ENCODE results near the gene ITM2C.
A peak's percentile ranks its signal among the peaks of the same experiment; 100 is the strongest.

ITM2C gene

GRCh38 chr2:230915319-230915718 is 50.6 kb downstream of the ITM2C start:
- no peak overlapping the region for H3K27ac Mint-ChIP-seq
- DNase-seq (no peak), ATAC-seq (replicated peaks) (no peak)
- H3K27me3 Mint-ChIP-seq = peaks cover 50 to 82% of the 10 kb centered on the region in 2 donors
- H3K36me3 Mint-ChIP-seq (ENCODE audit: insufficient read depth) = peaks cover 5% of the 10 kb centered on the region
- H3K4me3 Mint-ChIP-seq = no peak overlapping the region
- peaks cover 7 to 8% of the 10 kb centered on the region in 2 donors for H3K4me1 Mint-ChIP-seq (ENCODE audit: low read depth in 2 of 2)
- no peaks in the 10 kb centered on the region for H3K9me3 Mint-ChIP-seq

GRCh38 chr2:230916218-230916617 is 51.5 kb downstream of the ITM2C start:
- no peak for ATAC-seq (replicated peaks)
- Mint-ChIP-seq H3K4me1 (ENCODE audit: low read depth in 2 of 2) (peaks cover 6 to 10% of the 10 kb centered on the region in 2 donors), H3K27me3 (peaks cover 51 to 79% of the 10 kb centered on the region in 2 donors), H3K27ac (peak overlapping the region in 1 of 2 donors; percentile 41), H3K36me3 (ENCODE audit: insufficient read depth) (peaks cover 4% of the 10 kb centered on the region), H3K4me3 (peak overlapping the region in 1 of 2 donors; percentile 25), H3K9me3 (no peaks in the 10 kb centered on the region)
- no peak for DNase-seq

GRCh38 chr2:230919240-230919639 is 54.5 kb downstream of the ITM2C start:
- Mint-ChIP-seq H3K36me3 (ENCODE audit: insufficient read depth) (peaks cover 9% of the 10 kb centered on the region), H3K27ac (no peak overlapping the region), H3K4me1 (ENCODE audit: low read depth in 2 of 2) (peaks cover 11 to 17% of the 10 kb centered on the region in 2 donors), H3K27me3 (peaks cover 55 to 86% of the 10 kb centered on the region in 2 donors), H3K9me3 (no peaks in the 10 kb centered on the region), H3K4me3 (peak overlapping the region in 1 of 2 donors; percentile 29)
- no peak for ATAC-seq (replicated peaks)
- DNase-seq = no peak

GRCh38 chr2:230919681-230920080 is 54.9 kb downstream of the ITM2C start:
- Mint-ChIP-seq H3K4me1 (ENCODE audit: low read depth in 2 of 2) (peaks cover 14 to 21% of the 10 kb centered on the region in 2 donors), H3K27ac (no peak overlapping the region), H3K27me3 (peaks cover 50 to 86% of the 10 kb centered on the region in 2 donors), H3K36me3 (ENCODE audit: insufficient read depth) (peaks cover 9% of the 10 kb centered on the region), H3K9me3 (no peaks in the 10 kb centered on the region), H3K4me3 (no peak overlapping the region)
- ATAC-seq (replicated peaks) = no peak
- DNase-seq = no peak

- Mint-ChIP-seq H3K4me3 (peak overlapping the region in 1 of 2 donors; percentile 74), H3K27ac (no peak overlapping the region), H3K27me3 (peaks cover 45 to 86% of the 10 kb centered on the region in 2 donors), H3K9me3 (no peaks in the 10 kb centered on the region), H3K36me3 (ENCODE audit: insufficient read depth) (peaks cover 9% of the 10 kb centered on the region), H3K4me1 (ENCODE audit: low read depth in 2 of 2) (peaks cover 16 to 24% of the 10 kb centered on the region in 2 donors)
- ATAC-seq (replicated peaks) (no peak), DNase-seq (no peak)
These were observed 55.4 kb downstream of the ITM2C start for GRCh38 chr2:230920167-230920566.

GRCh38 chr2:230921806-230922595 is 57.3 kb downstream of the ITM2C start:
- Mint-ChIP-seq H3K27me3 (peaks cover 27 to 69% of the 10 kb centered on the region in 2 donors), H3K4me3 (peak overlapping the region; percentile 33 to 74), H3K4me1 (ENCODE audit: low read depth in 2 of 2) (peaks cover 16 to 27% of the 10 kb centered on the region in 2 donors), H3K36me3 (ENCODE audit: insufficient read depth) (peaks cover 5% of the 10 kb centered on the region), H3K27ac (peak overlapping the region in 1 of 2 donors; percentile 64), H3K9me3 (no peaks in the 10 kb centered on the region)
- DNase-seq = no peak
- ATAC-seq (replicated peaks) = no peak

- no peaks in the 10 kb centered on the region for H3K9me3 Mint-ChIP-seq
- ATAC-seq (replicated peaks) (no peak), DNase-seq (no peak)
- H3K4me3 Mint-ChIP-seq = peak overlapping the region; percentile 62 to 88
- H3K27me3 Mint-ChIP-seq = peaks cover 22 to 58% of the 10 kb centered on the region in 2 donors
- no peak overlapping the region for H3K27ac Mint-ChIP-seq
- peaks cover 16 to 31% of the 10 kb centered on the region in 2 donors for H3K4me1 Mint-ChIP-seq (ENCODE audit: low read depth in 2 of 2)
- H3K36me3 Mint-ChIP-seq (ENCODE audit: insufficient read depth) = peaks cover 5% of the 10 kb centered on the region
These were observed 58.4 kb downstream of the ITM2C start for GRCh38 chr2:230922951-230923717.

GRCh38 chr2:230924092-230924469 is 59.3 kb downstream of the ITM2C start:
- H3K9me3 Mint-ChIP-seq = no peaks in the 10 kb centered on the region
- peak overlapping the region; percentile 75 to 89 for H3K27ac Mint-ChIP-seq
- ATAC-seq (replicated peaks) (peak; percentile 7), DNase-seq (no peak)
- peak overlapping the region; percentile 88 to 89 for H3K4me3 Mint-ChIP-seq
- peaks cover 7% of the 10 kb centered on the region for H3K36me3 Mint-ChIP-seq (ENCODE audit: insufficient read depth)
- H3K4me1 Mint-ChIP-seq (ENCODE audit: low read depth in 2 of 2) = peaks cover 16 to 31% of the 10 kb centered on the region in 2 donors
- H3K27me3 Mint-ChIP-seq = peaks cover 19 to 48% of the 10 kb centered on the region in 2 donors

- peak; percentile 26 to 47 (median 32) for DNase-seq
- H3K9me3 Mint-ChIP-seq = no peaks in the 10 kb centered on the region
- peaks cover 16 to 31% of the 10 kb centered on the region in 2 donors for H3K4me1 Mint-ChIP-seq (ENCODE audit: low read depth in 2 of 2)
- ATAC-seq (replicated peaks) = peak; percentile 65
- H3K27me3 Mint-ChIP-seq = peaks cover 19 to 44% of the 10 kb centered on the region in 2 donors
- peaks cover 9% of the 10 kb centered on the region for H3K36me3 Mint-ChIP-seq (ENCODE audit: insufficient read depth)
- H3K4me3 Mint-ChIP-seq = peak within 1 kb of the TSS; percentile 88 to 89
- H3K27ac Mint-ChIP-seq = peak within 1 kb of the TSS; percentile 75 to 89
These were observed 60.0 kb downstream of the ITM2C start, which contains the start of gene GPR55 for GRCh38 chr2:230924470-230925341. GPR55 (minus strand) TSS chr2:230925242; CDS start chr2:230910962, 14,280 bp downstream.

- ATAC-seq (replicated peaks) = no peak
- Mint-ChIP-seq H3K36me3 (ENCODE audit: insufficient read depth) (peaks cover 9% of the 10 kb centered on the region), H3K9me3 (no peaks in the 10 kb centered on the region), H3K4me1 (ENCODE audit: low read depth in 2 of 2) (peaks cover 15 to 28% of the 10 kb centered on the region in 2 donors), H3K27ac (peak overlapping the region; percentile 49 to 75), H3K27me3 (peaks cover 13 to 44% of the 10 kb centered on the region in 2 donors), H3K4me3 (peak overlapping the region; percentile 88 to 89)
- DNase-seq = no peak
These were observed 60.7 kb downstream of the ITM2C start for GRCh38 chr2:230925443-230925878.

- no peaks in the 10 kb centered on the region for H3K9me3 Mint-ChIP-seq
- H3K36me3 Mint-ChIP-seq (ENCODE audit: insufficient read depth) = peaks cover 9% of the 10 kb centered on the region
- ATAC-seq (replicated peaks) = no peak
- peaks cover 13 to 45% of the 10 kb centered on the region in 2 donors for H3K27me3 Mint-ChIP-seq
- H3K27ac Mint-ChIP-seq = peak overlapping the region in 1 of 2 donors; percentile 49
- DNase-seq = no peak
- no peak overlapping the region for H3K4me3 Mint-ChIP-seq
- H3K4me1 Mint-ChIP-seq (ENCODE audit: low read depth in 2 of 2) = peaks cover 18 to 33% of the 10 kb centered on the region in 2 donors
These were observed 61.4 kb downstream of the ITM2C start for GRCh38 chr2:230925879-230926765.

All from effector memory CD8-positive, alpha-beta T cell (primary cell).